Measurements from ENCODE around the gene SFTA2.

GRCh38 chr6:30886897-30887255, 45.1 kb downstream of the SFTA2 start:
- TF ChIP-seq CTCF (IDR thresholded peaks at IDR 0.05; ENCODE audit: poor library complexity): no peak
- TF ChIP-seq EZH2 (IDR thresholded peaks at IDR 0.05; ENCODE audit: borderline replicate concordance): no peak
- TF ChIP-seq EZH2phosphoT487 (IDR thresholded peaks at IDR 0.05; ENCODE audit: low read depth, severe bottlenecking, unreplicated experiment): no peak
